ENCODE data around the gene FIG4. TPM values are rescaled to one million over a fixed set of nuclear protein-coding genes. Genes with fewer than 3 reads are reported as not detected.

Gene FIG4
- 6.4 and 15.5 TPM in 2 replicates for total RNA-seq

DNA sequence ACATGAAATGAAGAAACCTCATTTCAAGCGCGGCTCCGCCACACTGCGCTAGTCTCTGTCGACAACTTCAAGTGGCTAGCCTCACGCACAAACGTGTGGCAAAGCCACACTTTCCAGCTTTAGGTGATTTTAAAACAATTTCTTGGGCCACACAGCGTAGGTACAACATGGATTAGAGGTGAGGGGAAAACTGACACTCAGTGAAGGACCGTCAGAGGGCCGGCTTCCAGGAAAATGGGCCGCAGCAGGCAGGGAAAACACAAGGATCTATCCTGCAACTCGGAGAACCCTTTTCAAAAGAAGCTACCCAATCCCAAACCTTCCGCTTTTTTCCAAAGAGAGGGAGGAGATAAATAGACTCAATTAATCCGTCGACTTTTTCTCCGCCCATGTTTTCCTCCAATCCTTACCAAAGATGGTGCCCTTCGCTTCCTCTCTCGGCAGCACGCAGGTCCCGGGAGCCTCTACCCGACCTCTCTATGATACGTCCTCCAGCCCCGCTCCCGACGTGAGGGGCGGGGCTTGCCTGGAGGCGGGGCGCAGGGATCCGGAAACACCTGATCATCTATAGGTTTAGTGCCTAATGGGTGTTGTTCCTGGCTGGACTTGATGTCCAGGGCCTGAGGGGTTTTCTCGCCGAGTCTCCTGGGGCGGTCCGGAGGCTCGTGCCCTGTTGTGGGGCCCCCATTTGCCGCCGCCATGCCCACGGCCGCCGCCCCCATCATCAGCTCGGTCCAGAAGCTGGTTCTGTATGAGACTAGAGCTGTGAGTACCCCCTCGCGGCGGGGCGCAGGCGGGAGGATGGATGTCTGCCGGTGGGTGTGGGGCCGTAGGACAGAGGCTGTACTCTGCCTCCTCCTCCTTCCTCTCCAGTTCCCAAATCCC lies at the start of gene FIG4, which contains the start of gene AK9:
TSS of gene FIG4 (plus strand) at position 560 of the 885 bp plus-strand sequence. CDS start at position 700, 140 bp downstream.
TSS of gene AK9 (minus strand) at position 466 of the 885 bp plus-strand sequence. CDS start 15,457 bp downstream, outside the sequence.

Other genes starting within 250 kb of the FIG4 start
- gene MICAL1, start 235.5 kb upstream of the FIG4 start, total RNA-seq = 40.8 and 52.2 TPM in 2 replicates
- gene ZBTB24, start 208.1 kb upstream of the FIG4 start, total RNA-seq = 5.7 and 7.5 TPM in 2 replicates
- 1.7 and 2.8 TPM in 2 replicates for gene AK9, start 94 bp upstream of the FIG4 start, total RNA-seq

All from cardiac ventricle fibroblast (primary cell).